ENCODE measurements around the gene MUS81. TPM values are rescaled to one million over a fixed set of nuclear protein-coding genes. Genes with fewer than 3 reads are reported as not detected.

MUS81 gene
- total and polyA plus RNA-seq, 2 of the 13 experiments (the other 11 are each of a cell fraction or from before 2014, with no cell fraction given) = 25.6 to 30.2 TPM

DNA sequence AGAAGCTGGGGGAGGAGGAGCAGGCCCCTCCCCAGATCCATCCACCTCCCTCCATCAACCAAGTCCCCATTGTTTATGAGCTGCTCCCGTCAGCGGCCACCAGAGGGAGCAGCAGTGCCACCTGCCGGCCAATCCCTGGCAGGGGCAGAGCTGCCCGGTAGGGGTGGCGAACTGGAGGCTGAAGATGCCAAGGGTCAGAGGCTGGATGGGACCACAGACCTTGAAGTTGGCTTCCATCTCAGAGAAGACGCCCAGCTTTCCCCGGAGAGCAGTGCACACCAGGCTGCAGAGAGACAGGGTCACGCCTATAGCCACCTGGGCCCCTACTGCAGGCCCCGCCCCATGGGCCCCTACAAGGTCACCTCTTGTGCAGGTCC, 24.5 kb downstream of the MUS81 start (continued):
- no peak for TF ChIP-seq ZNF883 (CRISPR knock-in tag; IDR thresholded peaks at IDR 0.05; ENCODE audit: not compliant biosample characterization)
- TF ChIP-seq HDAC2 (CRISPR knock-in tag; IDR thresholded peaks at IDR 0.05) = 0 out of 2 replicates have a peak, but pooled peaks have one; percentile 28
- no peak for TF ChIP-seq HDAC6 (IDR thresholded peaks at IDR 0.05; ENCODE audit: low read depth, low read length)
- TF ChIP-seq SUZ12 (IDR thresholded peaks at IDR 0.05; ENCODE audit: low read depth, low read length) = no peak
- no peak for TF ChIP-seq SIX1 (CRISPR knock-in tag; IDR thresholded peaks at IDR 0.05; ENCODE audit: borderline replicate concordance)
- no peak for TF ChIP-seq ZFP36L2 (CRISPR knock-in tag; IDR thresholded peaks at IDR 0.05)
- no peak for TF ChIP-seq PBX3 (CRISPR knock-in tag; IDR thresholded peaks at IDR 0.05; ENCODE audit: borderline replicate concordance)
- no peak for TF ChIP-seq ZSCAN20 (CRISPR knock-in tag; IDR thresholded peaks at IDR 0.05; ENCODE audit: borderline replicate concordance)
- no peak for TF ChIP-seq ZNF800 (CRISPR knock-in tag; IDR thresholded peaks at IDR 0.05)
- no peak for TF ChIP-seq ZBTB38 (CRISPR knock-in tag; IDR thresholded peaks at IDR 0.05)
- TF ChIP-seq ZNF546 (CRISPR knock-in tag; conservative IDR thresholded peaks at IDR 0.05) = no peak
- no peak for TF ChIP-seq NCOA2 (CRISPR knock-in tag; IDR thresholded peaks at IDR 0.05)
- no peak for TF ChIP-seq ZBTB10 (CRISPR knock-in tag; IDR thresholded peaks at IDR 0.05; ENCODE audit: borderline replicate concordance)
- peak; percentile 61; the same call in 1 of the 2 replicates for TF ChIP-seq GATAD2A (CRISPR knock-in tag; IDR thresholded peaks at IDR 0.05)
- no peak for TF ChIP-seq KAT2B (IDR thresholded peaks at IDR 0.05; ENCODE audit: borderline replicate concordance, low read depth, low read length)
- TF ChIP-seq NR1H2 (CRISPR knock-in tag; IDR thresholded peaks at IDR 0.05; ENCODE audit: borderline replicate concordance, low read depth) = no peak
- TF ChIP-seq, protein P1, sequence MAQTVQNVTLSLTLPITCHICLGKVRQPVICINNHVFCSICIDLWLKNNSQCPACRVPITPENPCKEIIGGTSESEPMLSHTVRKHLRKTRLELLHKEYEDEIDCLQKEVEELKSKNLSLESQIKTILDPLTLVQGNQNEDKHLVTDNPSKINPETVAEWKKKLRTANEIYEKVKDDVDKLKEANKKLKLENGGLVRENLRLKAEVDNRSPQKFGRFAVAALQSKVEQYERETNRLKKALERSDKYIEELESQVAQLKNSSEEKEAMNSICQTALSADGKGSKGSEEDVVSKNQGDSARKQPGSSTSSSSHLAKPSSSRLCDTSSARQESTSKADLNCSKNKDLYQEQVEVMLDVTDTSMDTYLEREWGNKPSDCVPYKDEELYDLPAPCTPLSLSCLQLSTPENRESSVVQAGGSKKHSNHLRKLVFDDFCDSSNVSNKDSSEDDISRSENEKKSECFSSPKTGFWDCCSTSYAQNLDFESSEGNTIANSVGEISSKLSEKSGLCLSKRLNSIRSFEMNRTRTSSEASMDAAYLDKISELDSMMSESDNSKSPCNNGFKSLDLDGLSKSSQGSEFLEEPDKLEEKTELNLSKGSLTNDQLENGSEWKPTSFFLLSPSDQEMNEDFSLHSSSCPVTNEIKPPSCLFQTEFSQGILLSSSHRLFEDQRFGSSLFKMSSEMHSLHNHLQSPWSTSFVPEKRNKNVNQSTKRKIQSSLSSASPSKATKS (CRISPR knock-in tag; IDR thresholded peaks at IDR 0.05) = no peak
- no peak for TF ChIP-seq CENPX (CRISPR knock-in tag; IDR thresholded peaks at IDR 0.05)
- TF ChIP-seq MTA1 (CRISPR knock-in tag; IDR thresholded peaks at IDR 0.05; ENCODE audit: borderline replicate concordance) = no peak
- TF ChIP-seq ZBTB33 (CRISPR knock-in tag; IDR thresholded peaks at IDR 0.05) = peak; percentile 48; the same call in 1 of the 2 replicates
- TF ChIP-seq BORCS8-MEF2B (CRISPR knock-in tag; IDR thresholded peaks at IDR 0.05) = peak; percentile 28; the same call in 1 of the 2 replicates
- TF ChIP-seq MEF2D (CRISPR knock-in tag; IDR thresholded peaks at IDR 0.05) = no peak

Data from HepG2 (cell line).